Measurements from ENCODE around the gene HSD17B10. TPM values are rescaled to one million over a fixed set of nuclear protein-coding genes. Genes with fewer than 3 reads are reported as not detected.

The HSD17B10 gene
- total RNA-seq = 100 to 1,000 TPM; 102 to 172 (median 123) TPM
- 100 to 1,000 TPM in 2 of 3 donors, 10 to 100 TPM in 1; 64.5 to 177 (median 139) TPM for polyA plus RNA-seq
- long read RNA-seq, donor 1, transcript HSD17B10-201 (6 exons, 960 nt) = major isoform, 30 of 36 reads
- long read RNA-seq, donor 1, partial matches to known transcripts = 5 of 36 reads
- long read RNA-seq, donor 1, other reads (novel, unspliced or antisense) = 0 of 36 reads
- long read RNA-seq, donor 2, transcript HSD17B10-201 (6 exons, 960 nt) = major isoform, 26 of 27 reads
- long read RNA-seq, donor 2, partial matches to known transcripts = 0 of 27 reads
- long read RNA-seq, donor 2, other reads (novel, unspliced or antisense) = 0 of 27 reads
- long read RNA-seq, donor 3, transcript HSD17B10-201 (6 exons, 960 nt) = major isoform, 20 of 26 reads
- long read RNA-seq, donor 3, partial matches to known transcripts = 5 of 26 reads
- long read RNA-seq, donor 3, other reads (novel, unspliced or antisense) = 0 of 26 reads
- long read RNA-seq, donor 4, transcript HSD17B10-201 (6 exons, 960 nt) = major isoform, 43 of 49 reads
- long read RNA-seq, donor 4, partial matches to known transcripts = 3 of 49 reads
- long read RNA-seq, donor 4, other reads (novel, unspliced or antisense) = 3 of 49 reads
- long read RNA-seq, donor 5, transcript HSD17B10-201 (6 exons, 960 nt) = major isoform, 92 of 99 reads
- long read RNA-seq, donor 5, partial matches to known transcripts = 2 of 99 reads
- long read RNA-seq, donor 5, other reads (novel, unspliced or antisense) = 2 of 99 reads
- long read RNA-seq, donor 6, transcript HSD17B10-201 (6 exons, 960 nt) = major isoform, 36 of 46 reads
- long read RNA-seq, donor 6, partial matches to known transcripts = 4 of 46 reads
- long read RNA-seq, donor 6, other reads (novel, unspliced or antisense) = 2 of 46 reads
- long read RNA-seq, donor 7, transcript HSD17B10-201 (6 exons, 960 nt) = major isoform, 19 of 19 reads
- long read RNA-seq, donor 7, partial matches to known transcripts = 0 of 19 reads
- long read RNA-seq, donor 7, other reads (novel, unspliced or antisense) = 0 of 19 reads
- long read RNA-seq, donor 8, transcript HSD17B10-201 (6 exons, 960 nt) = major isoform, 40 of 41 reads
- long read RNA-seq, donor 8, partial matches to known transcripts = 0 of 41 reads
- long read RNA-seq, donor 8, other reads (novel, unspliced or antisense) = 0 of 41 reads
- long read RNA-seq, donor 9, transcript HSD17B10-201 (6 exons, 960 nt) = major isoform, 19 of 19 reads
- long read RNA-seq, donor 9, partial matches to known transcripts = 0 of 19 reads
- long read RNA-seq, donor 9, other reads (novel, unspliced or antisense) = 0 of 19 reads
- long read RNA-seq, donor 10, transcript HSD17B10-201 (6 exons, 960 nt) = major isoform, 13 of 13 reads
- long read RNA-seq, donor 10, partial matches to known transcripts = 0 of 13 reads
- long read RNA-seq, donor 10, other reads (novel, unspliced or antisense) = 0 of 13 reads

DNA sequence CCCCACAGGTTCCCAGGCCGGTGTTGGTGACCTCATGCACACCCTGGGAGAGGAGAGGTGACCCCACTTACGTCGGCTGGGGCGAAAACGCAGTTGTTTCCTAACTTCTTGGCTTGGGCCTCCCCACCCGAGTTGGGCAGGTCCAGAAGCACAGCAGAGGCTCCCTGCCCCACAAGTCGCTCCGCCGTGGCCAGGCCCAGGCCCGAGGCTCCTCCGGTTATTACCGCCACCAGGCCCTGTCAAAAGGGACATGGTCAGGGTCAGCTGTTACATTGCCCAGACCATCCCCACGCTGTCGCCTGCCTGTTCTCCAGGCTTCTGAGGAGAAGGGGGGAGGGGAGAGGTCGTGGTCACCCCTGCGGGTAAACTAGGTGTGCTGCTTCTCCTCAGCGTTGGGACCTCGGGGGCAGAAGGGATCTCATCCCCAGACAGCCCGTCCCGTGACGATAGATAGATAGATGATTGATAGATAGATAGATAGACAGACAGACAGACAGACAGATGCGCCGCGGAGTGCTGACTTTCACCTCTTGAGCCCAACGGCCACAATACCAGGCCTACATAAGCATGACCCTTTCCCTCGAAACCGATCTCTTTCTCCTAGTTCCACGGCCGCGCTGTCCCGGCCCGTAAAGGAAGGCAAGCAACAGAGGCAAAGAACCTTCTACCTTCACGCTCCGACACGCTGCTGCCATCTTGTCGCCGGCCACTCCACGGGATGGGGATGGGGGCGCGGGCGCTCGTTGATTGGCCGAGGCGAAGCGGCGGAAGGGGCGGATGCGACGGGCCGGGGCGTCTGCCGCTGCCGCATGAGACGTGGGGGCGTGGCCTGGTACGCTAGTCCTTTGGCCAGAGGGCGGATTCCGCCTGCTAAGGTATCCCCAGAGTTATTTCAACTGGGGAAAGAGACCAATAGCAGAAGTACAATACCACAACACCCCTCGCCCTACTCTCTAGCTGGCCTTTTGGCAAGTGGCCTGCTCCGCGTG is at the start of gene HSD17B10:
TSS of gene HSD17B10 (minus strand) at position 720 of the 989 bp plus-strand sequence. CDS start at position 695, 25 bp downstream.
- peak within 1 kb of the TSS in 4 of 5 donors; percentile 37 to 84 (median 60) for H3K27ac ChIP-seq
- no peaks in the 10 kb centered on the region for H3K27me3 ChIP-seq
- WGBS, 4 donors = 0 to 45% (median 14%) methylated on average over 12 to 61 of the region's 61 CpGs
- peaks cover 0 to 23% of the 10 kb centered on the region in 2 donors for H3K36me3 ChIP-seq (replicated peaks in 1 of 2)
- H3K4me1 ChIP-seq (replicated peaks in 1 of 2) = peaks cover 0 to 6% of the 10 kb centered on the region in 2 donors
- peak within 1 kb of the TSS in 3 of 4 donors; percentile 15 to 67 (median 23) for H3K4me3 ChIP-seq
- intact Hi-C loops (cut with DNase I) = no loop called here
- H3K9me3 ChIP-seq (replicated peaks in 1 of 3) = no peaks in the 10 kb centered on the region
- DNase-seq = peak; percentile 87 to 93 (median 91)
- TF ChIP-seq, protein P1, sequence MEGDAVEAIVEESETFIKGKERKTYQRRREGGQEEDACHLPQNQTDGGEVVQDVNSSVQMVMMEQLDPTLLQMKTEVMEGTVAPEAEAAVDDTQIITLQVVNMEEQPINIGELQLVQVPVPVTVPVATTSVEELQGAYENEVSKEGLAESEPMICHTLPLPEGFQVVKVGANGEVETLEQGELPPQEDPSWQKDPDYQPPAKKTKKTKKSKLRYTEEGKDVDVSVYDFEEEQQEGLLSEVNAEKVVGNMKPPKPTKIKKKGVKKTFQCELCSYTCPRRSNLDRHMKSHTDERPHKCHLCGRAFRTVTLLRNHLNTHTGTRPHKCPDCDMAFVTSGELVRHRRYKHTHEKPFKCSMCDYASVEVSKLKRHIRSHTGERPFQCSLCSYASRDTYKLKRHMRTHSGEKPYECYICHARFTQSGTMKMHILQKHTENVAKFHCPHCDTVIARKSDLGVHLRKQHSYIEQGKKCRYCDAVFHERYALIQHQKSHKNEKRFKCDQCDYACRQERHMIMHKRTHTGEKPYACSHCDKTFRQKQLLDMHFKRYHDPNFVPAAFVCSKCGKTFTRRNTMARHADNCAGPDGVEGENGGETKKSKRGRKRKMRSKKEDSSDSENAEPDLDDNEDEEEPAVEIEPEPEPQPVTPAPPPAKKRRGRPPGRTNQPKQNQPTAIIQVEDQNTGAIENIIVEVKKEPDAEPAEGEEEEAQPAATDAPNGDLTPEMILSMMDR (IDR thresholded peaks at IDR 0.05) = no peak
- TF ChIP-seq POLR2A (IDR thresholded peaks at IDR 0.05) = peak in 1 of 2 donors; percentile 57

DNA sequence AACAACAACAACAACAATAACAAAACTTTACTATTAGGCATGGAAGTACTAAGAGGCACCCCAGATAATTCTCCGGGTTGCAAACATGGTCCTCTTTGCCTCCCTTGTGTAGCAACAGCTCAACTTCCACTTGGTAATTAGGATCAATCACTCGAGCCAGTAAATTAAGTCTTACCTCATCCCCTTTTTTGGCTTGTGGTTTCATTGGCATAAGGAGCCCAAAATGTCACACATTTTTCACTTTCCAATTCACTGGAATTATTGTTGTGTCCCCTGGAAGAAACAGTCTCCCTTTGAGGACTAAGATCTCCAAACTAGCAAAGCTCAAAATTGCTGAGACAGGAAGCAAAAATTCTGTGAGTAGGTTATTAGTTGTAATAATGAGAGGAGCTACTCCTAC is 49.2 kb upstream of the HSD17B10 start:
- Histone ChIP-seq H3K4me3 (no peak overlapping the region), H3K9me3 (replicated peaks in 1 of 3) (no peaks in the 10 kb centered on the region), H3K4me1 (replicated peaks in 1 of 2) (no peaks in the 10 kb centered on the region), H3K27me3 (peaks cover 14% of the 10 kb centered on the region), H3K36me3 (replicated peaks in 1 of 2) (no peaks in the 10 kb centered on the region), H3K27ac (no peak overlapping the region)
- no peak for DNase-seq
- TF ChIP-seq, protein P1 (IDR thresholded peaks at IDR 0.05) = no peak
- no peak for TF ChIP-seq POLR2A (IDR thresholded peaks at IDR 0.05)
- intact Hi-C loops (cut with DNase I) = no loop called here
- 58 to 70% (median 63%) methylated on average over 2 of the region's 2 CpGs for WGBS, 4 donors

DNA sequence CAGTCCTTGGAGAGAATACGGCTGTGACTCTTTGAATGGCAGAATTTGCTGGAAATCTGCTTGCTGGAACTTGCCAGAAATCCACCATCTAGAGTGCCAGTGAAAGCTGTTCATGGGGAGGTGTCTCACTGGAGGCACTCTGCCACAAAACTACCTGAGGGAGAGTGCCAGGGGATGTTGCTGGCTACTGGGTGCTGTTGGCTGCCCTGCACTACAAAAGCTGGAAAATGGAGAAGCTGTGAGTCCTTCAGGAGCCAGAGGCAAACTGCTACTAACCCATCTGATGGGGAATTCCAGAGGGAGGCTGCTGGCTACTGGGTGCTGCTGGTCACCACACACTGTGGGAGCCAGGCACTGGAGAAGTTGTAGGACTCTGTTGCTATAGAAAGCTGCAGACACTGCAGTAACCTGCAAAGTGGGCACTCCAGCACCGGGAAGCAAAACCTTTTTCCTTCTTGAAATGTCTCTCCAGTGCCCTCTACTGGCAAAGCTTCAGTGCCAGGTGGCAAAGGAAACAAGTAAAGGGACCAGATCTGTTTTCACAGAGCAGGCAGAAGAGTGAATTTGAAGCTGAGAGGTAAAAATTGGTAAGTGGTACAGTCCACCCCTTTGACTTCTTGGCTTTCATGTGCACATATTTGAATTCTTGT is 47.8 kb upstream of the HSD17B10 start:
- peak; percentile 51 to 79 (median 70) for DNase-seq
- H3K9me3 ChIP-seq (replicated peaks in 1 of 3) = no peaks in the 10 kb centered on the region
- H3K27me3 ChIP-seq = peaks cover 9% of the 10 kb centered on the region
- H3K27ac ChIP-seq = no peak overlapping the region
- H3K4me3 ChIP-seq = no peak overlapping the region
- TF ChIP-seq POLR2A (IDR thresholded peaks at IDR 0.05) = no peak
- TF ChIP-seq, protein P1 (IDR thresholded peaks at IDR 0.05) = peak; percentile 41 to 65 (median 54)
- intact Hi-C loops (cut with DNase I) = no loop called here
- WGBS, 4 donors = 17 to 43% (median 36%) methylated on average over 2 of the region's 2 CpGs
- no peaks in the 10 kb centered on the region for H3K4me1 ChIP-seq (replicated peaks in 1 of 2)
- no peaks in the 10 kb centered on the region for H3K36me3 ChIP-seq (replicated peaks in 1 of 2)

All from adrenal gland (tissue), 19 donors.